Measurements from ENCODE around the gene PSMD1. TPM values are rescaled to one million over a fixed set of nuclear protein-coding genes. Genes with fewer than 3 reads are reported as not detected.

PSMD1 gene
- total RNA-seq, 1 donor from 2014 or later, result 87.3 TPM

DNA sequence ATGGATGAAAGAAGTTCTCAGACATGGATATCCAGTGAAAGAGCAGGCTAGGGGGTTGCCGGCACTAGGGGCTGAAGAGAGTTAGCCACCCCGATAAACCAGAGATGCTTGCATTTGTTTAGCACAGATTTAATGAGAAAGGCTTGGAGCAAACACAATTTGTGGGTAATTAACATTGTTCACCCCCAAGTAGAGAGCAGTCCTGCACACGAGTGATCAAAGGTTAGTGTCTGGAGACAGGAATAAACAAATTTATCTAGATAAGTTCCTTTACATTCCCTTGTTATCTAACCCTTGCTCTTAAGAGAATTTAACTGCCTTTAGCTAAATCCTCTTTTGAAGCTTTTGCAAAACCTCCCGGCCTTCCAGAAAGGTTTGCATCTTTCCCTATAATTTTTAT is 44.3 kb downstream of the PSMD1 start:
- no peak overlapping the region for H3K4me3 ChIP-seq (ENCODE audit: low read depth, low read length)
- TF ChIP-seq, protein P1, sequence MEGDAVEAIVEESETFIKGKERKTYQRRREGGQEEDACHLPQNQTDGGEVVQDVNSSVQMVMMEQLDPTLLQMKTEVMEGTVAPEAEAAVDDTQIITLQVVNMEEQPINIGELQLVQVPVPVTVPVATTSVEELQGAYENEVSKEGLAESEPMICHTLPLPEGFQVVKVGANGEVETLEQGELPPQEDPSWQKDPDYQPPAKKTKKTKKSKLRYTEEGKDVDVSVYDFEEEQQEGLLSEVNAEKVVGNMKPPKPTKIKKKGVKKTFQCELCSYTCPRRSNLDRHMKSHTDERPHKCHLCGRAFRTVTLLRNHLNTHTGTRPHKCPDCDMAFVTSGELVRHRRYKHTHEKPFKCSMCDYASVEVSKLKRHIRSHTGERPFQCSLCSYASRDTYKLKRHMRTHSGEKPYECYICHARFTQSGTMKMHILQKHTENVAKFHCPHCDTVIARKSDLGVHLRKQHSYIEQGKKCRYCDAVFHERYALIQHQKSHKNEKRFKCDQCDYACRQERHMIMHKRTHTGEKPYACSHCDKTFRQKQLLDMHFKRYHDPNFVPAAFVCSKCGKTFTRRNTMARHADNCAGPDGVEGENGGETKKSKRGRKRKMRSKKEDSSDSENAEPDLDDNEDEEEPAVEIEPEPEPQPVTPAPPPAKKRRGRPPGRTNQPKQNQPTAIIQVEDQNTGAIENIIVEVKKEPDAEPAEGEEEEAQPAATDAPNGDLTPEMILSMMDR (conservative IDR thresholded peaks at IDR 0.05; ENCODE audit: low read depth, low read length), result no peak
- DNase-seq (ENCODE audit: low read depth), result no peak

DNA sequence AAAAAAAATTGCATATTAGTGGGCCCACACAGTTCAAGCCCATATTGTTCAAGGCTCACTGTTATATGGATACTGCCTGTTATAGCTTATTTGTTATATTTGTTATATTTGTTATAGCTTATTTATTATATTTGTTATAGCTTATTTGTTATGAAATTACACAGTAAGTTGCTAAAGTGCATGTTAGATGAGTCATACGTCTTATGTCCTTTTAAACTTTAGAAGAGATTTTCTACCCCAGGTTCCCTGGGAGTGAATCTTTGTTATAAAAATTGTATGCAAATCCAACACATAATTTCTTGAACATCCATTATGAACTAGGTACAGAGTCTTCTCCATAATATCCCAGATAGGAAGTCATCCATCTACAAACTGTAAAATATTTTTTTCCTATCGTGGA is 46.1 kb downstream of the PSMD1 start:
- TF ChIP-seq, protein P1 (conservative IDR thresholded peaks at IDR 0.05; ENCODE audit: low read depth, low read length), result no peak
- DNase-seq (ENCODE audit: low read depth), result no peak
- H3K4me3 ChIP-seq (ENCODE audit: low read depth, low read length), result no peak overlapping the region

DNA sequence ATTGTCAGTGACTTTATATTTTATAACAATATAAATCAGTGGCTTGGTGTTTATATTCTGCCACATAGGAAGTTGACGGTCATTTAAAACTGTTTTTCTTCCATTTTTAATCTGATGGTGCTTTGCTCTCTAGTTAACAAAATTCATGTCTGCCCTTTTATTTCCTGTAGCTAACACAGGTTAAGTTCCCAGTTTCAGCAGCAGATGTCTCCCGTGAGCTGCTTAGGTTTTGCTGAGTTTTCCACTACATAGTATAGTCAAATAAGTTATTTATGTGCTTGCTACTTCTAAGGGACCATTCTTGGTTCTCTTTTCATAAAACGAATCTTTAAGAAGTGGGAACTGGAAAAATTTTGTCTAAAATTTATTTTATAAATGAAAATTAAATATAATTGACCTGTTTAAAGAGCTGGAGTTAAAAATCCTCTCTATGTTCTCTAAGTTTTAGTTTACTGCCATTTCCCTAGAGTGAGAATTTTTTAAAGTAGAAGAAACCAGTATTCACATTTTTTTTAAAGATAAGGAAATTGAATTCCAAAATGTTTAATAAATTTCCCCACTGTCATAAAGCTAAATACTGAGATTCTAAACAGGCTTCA is 47.5 kb downstream of the PSMD1 start:
- no peak for DNase-seq (ENCODE audit: low read depth)
- TF ChIP-seq, protein P1 (conservative IDR thresholded peaks at IDR 0.05; ENCODE audit: low read depth, low read length), result peak; percentile 89
- no peak overlapping the region for H3K4me3 ChIP-seq (ENCODE audit: low read depth, low read length)

DNA sequence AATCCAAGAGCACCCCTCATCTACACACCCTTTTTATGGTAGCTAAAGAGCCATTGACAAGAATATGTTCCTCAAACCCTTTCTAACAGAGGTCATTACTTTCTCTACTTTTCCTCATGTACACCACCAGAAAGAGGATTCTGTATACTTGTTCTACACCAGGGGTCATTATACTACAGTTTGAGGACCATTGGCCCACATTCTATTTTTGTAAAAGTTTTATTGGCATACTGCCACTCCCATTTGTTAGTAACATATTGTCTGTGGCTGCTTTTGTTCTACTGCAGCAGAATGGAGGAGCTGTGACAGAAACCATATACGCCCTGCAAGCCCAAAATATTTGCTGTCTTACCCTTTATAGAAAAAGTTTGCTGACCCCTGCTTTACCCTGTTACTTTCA is 53.9 kb downstream of the PSMD1 start:
- no peak overlapping the region for H3K4me3 ChIP-seq (ENCODE audit: low read depth, low read length)

DNA sequence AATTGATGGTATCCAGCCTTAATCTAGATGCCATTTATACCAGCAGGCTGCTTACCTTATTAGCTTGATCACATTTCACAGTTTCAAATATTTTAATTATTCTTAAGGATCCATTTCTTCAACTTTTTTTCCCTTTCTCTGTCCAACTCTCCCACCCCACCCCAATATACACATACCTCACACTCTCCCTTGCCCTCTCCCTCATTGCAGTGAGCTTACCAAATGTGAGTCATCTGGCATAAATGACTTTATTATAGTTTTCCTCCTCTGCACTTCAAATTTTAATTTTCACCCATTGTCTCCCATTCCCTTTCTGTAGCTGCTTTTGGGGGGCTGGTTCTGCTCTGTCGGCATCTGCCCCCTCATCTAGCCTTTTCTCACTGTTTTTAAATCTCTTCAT is 55.3 kb downstream of the PSMD1 start:
- DNase-seq (ENCODE audit: low read depth), result no peak

More for the DNA sequence above, 53.9 kb downstream of the PSMD1 start:
- DNase-seq (ENCODE audit: low read depth), result no peak
- TF ChIP-seq, protein P1 (conservative IDR thresholded peaks at IDR 0.05; ENCODE audit: low read depth, low read length), result peak; percentile 30

DNA sequence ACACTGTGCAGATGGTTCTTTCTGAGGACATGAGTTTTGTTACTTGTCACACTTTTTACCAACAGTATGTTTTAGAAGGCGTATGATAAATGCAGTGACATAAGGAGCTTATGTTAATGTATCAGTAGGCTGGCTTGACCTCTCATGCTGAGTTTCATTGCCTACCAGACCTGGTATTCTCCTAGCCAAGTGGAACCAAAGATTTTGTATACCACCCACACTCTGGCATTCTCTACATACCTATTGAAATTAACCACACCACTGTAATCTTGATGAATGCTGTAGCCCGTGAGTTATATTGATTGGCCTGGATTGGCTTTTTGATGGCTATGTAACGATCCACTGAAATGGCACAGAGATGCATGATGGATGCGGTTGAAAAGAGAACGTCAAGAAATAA is 56.8 kb downstream of the PSMD1 start:
- DNase-seq (ENCODE audit: low read depth), result no peak
- TF ChIP-seq, protein P1 (conservative IDR thresholded peaks at IDR 0.05; ENCODE audit: low read depth, low read length), result no peak
- no peak overlapping the region for H3K4me3 ChIP-seq (ENCODE audit: low read depth, low read length)

More for the DNA sequence above, 55.3 kb downstream of the PSMD1 start:
- H3K4me3 ChIP-seq (ENCODE audit: low read depth, low read length), result no peak overlapping the region
- TF ChIP-seq, protein P1 (conservative IDR thresholded peaks at IDR 0.05; ENCODE audit: low read depth, low read length), result no peak

DNA sequence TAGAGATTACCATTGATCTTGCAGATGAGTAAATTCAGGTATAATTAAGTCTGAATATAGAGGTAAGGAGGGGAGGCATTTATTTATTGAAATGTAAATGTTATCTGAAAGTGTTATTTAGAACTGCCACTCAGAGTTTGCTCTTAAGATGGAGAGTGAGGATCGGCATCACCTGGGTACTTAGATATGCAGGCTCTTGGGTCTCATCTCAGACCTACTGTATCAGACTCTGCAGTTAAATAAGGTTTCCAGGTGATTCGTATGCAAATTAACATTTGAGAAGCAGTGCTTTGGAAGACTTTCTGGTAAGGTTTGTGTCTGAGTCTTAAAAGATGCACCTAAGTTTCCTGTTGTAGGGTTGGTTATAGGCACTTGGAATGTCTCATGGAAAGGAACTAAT is 59.0 kb downstream of the PSMD1 start:
- TF ChIP-seq, protein P1 (conservative IDR thresholded peaks at IDR 0.05; ENCODE audit: low read depth, low read length), result no peak
- DNase-seq (ENCODE audit: low read depth), result no peak

More for the DNA sequence above, 59.0 kb downstream of the PSMD1 start:
- H3K4me3 ChIP-seq (ENCODE audit: low read depth, low read length), result no peak overlapping the region

All from epithelial cell of proximal tubule (primary cell).